Measurements from ENCODE around the gene GALNT10.

The GALNT10 gene

DNA sequence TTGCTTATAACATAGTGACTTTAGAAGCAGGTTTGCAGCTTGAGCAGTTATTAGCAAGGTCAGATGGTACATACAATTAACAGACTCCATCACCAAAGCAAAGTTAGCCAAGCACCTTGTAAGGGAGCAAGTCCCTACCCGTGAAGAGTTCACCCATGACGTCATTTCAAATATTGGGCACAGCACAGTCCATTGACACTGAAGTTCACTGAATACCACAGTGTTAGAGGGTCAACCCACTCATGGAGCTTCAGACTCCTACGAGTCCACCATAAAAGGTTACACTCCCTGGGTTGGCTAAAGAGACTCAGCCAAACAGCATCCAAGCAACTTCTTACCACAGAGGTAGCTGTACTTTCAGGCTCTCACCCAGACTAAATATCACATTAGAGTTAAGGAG is 77.5 kb downstream of the GALNT10 start:
- in situ Hi-C loops (cut with MboI; ENCODE audit: low pct_unique_long_range_greater_than_20kb, low sequenced_read_pairs, unreplicated experiment) = no loop called here
- no peak for DNase-seq (ENCODE audit: low spot score)
- TF ChIP-seq, protein P1, sequence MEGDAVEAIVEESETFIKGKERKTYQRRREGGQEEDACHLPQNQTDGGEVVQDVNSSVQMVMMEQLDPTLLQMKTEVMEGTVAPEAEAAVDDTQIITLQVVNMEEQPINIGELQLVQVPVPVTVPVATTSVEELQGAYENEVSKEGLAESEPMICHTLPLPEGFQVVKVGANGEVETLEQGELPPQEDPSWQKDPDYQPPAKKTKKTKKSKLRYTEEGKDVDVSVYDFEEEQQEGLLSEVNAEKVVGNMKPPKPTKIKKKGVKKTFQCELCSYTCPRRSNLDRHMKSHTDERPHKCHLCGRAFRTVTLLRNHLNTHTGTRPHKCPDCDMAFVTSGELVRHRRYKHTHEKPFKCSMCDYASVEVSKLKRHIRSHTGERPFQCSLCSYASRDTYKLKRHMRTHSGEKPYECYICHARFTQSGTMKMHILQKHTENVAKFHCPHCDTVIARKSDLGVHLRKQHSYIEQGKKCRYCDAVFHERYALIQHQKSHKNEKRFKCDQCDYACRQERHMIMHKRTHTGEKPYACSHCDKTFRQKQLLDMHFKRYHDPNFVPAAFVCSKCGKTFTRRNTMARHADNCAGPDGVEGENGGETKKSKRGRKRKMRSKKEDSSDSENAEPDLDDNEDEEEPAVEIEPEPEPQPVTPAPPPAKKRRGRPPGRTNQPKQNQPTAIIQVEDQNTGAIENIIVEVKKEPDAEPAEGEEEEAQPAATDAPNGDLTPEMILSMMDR (IDR thresholded peaks at IDR 0.05; ENCODE audit: extremely low read depth, insufficient read depth, missing control alignments) = no peak

DNA sequence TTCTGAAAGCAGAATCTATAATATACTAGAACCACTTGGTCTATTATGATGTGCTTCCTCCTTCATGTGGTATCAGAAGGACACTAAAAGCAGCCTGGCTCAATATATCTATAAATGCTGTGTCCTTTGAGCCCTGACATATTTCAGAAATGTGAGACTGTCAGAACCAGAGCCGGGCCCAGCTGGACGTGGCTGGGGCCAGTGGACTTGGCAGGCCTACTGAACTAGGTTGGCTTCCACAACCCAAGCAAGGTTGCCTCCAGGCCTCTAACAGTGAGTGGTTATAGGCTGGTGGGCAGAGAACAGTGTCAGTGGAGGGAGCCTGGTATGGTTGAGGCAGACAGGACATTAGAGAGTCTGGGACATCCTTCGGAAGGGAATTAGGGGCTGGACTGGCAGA is 78.9 kb downstream of the GALNT10 start:
- DNase-seq (ENCODE audit: low spot score) = no peak
- in situ Hi-C loops (cut with MboI; ENCODE audit: low pct_unique_long_range_greater_than_20kb, low sequenced_read_pairs, unreplicated experiment) = no loop called here
- TF ChIP-seq, protein P1 (IDR thresholded peaks at IDR 0.05; ENCODE audit: extremely low read depth, insufficient read depth, missing control alignments) = no peak

DNA sequence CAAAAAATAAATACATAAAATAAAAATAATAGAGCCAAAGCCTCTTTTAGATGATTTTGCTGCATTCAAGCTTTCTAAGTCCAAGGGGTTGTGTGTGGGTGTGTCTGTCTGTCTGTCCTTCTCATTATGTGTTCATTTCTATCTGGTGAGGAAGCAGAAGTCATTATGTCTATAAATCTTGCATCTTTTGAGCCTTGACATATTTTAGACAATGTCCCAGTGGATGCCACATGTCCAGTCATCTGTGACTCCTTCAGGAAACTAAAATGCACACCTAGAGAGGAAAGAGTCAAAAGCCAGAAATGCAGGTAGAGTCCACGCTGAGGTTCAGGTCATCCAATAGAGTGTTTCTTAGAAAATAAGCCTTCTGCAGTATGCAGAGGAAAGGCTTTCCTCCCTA is 80.9 kb downstream of the GALNT10 start:
- DNase-seq (ENCODE audit: low spot score) = no peak
- in situ Hi-C loops (cut with MboI; ENCODE audit: low pct_unique_long_range_greater_than_20kb, low sequenced_read_pairs, unreplicated experiment) = no loop called here
- TF ChIP-seq, protein P1 (IDR thresholded peaks at IDR 0.05; ENCODE audit: extremely low read depth, insufficient read depth, missing control alignments) = no peak

DNA sequence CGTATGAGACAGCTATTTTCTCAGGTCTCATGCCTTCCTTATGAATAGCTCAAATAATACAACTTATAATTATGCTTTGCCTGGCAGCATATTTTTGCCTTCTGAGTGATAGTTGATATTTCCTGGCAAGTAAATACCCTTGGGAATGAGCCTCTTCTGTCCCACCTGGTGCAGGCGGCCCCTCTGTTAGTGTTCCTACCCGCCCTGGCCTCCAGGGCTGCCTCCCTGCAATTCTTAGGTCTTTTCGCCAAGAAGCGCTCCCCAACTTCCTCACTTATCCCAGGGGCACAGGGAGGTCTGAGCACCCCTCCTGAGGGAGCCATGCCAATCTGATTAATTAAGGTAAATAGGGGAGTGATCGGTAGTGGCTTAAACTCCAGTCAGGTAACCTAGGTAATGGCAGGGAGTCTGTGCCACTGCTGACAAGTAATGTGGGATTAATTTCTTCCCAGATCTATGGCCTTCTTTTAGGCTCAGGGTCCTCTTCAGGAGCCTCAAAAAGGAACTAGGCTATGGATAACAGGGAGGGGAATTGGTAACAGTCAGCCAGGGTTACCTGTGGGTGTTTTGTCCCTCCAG is 81.5 kb downstream of the GALNT10 start:
- TF ChIP-seq, protein P1 (IDR thresholded peaks at IDR 0.05; ENCODE audit: extremely low read depth, insufficient read depth, missing control alignments) = no peak
- no peak for DNase-seq (ENCODE audit: low spot score)
- in situ Hi-C loops (cut with MboI; ENCODE audit: low pct_unique_long_range_greater_than_20kb, low sequenced_read_pairs, unreplicated experiment) = no loop called here

DNA sequence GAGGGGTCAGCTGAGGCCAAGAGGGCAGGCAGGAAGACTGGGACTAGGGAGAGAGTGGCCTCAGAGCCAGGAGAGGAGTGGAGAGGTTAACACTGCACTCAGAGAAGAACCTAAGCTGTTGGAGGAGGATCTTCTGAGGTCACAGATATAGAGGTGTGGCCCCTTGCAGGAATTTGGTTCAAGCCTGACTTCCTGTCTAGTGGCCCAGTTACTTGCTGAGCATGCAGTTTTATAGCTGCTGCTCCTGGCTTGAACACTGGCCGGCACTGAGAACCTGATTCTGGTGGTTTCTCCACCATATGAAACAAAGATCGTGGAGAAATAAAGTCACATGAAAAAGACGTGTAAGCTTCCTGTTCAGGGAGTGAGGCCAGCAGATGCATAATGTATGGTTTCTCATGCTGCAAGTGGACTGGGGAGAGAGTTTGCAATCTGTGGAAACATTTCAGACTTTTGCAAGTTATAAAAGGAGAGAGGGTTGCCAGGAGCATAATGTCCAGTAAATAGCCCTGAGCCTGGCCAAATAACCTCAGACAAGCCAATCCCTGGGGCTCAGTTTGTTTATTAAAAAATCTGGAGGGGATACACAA is 82.6 kb downstream of the GALNT10 start:
- DNase-seq (ENCODE audit: low spot score) = no peak
- in situ Hi-C loops (cut with MboI; ENCODE audit: low pct_unique_long_range_greater_than_20kb, low sequenced_read_pairs, unreplicated experiment) = no loop called here
- TF ChIP-seq, protein P1 (IDR thresholded peaks at IDR 0.05; ENCODE audit: extremely low read depth, insufficient read depth, missing control alignments) = no peak

DNA sequence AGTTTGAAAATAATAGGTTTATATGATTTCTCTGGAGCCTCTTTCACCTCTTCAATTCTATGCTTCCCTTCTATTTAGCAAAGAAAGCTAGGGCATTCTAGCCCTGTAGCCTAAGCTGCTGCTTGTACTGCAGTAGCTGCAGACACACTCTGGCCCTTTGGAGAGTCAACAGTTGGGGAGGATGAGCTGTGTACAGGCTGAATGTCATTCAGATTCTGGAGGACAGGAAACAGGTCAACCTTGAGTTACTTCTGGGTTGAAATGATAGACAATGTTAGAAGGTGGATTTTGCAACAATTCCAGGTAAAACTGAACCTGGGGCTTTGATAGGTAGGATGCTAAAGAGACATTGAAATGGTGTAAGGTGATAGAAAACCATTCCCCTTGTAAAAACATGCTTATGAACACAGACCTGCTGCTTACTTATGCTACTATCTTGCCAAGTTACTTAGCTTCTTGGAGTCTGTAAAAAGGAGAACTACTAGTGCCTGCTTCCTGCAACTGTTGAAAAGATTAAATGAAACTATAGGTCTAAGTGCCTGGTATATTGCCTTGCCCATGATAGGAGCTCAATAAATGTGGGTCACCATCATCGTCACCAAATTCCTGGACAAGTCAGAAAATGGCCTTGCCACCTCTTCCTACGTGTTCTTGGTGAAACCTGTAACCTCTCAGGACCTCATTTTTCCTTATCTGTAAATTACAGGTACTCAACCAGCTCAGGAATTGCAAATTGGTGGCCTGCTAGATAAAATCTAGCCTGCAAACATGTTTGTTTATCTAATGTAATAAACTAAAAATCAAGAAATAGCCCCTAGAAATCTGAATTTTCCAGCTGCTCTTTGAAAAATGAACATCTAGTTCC is 83.7 kb downstream of the GALNT10 start:
- DNase-seq (ENCODE audit: low spot score) = no peak
- TF ChIP-seq, protein P1 (IDR thresholded peaks at IDR 0.05; ENCODE audit: extremely low read depth, insufficient read depth, missing control alignments) = no peak
- in situ Hi-C loops (cut with MboI; ENCODE audit: low pct_unique_long_range_greater_than_20kb, low sequenced_read_pairs, unreplicated experiment) = no loop called here

All from GM13977 (cell line).